ENCODE data around the gene ANO6.
"Not testable (repeated sequence)": the region's sequence is repeated elsewhere in the genome, so short reads cannot be mapped to it uniquely, and the experiment has no call there.

The ANO6 gene

DNA sequence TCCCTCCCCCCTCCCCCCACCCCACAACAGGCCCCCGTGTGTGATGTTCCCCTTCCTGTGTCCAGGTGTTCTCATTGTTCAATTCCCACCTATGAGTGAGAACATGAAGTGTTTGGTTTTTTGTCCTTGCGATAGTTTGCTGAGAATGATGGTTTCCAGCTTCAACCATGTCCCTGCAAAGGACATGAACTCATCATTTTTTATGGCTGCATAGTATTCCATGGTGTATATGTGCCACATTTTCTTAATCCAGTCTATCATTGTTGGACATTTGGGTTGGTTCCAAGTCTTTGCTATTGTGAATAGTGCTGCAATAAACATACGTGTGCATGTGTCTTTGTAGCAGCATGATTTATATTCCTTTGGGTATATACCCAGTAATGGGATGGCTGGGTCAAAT, 101.4 kb downstream of the ANO6 start:
- H3K27ac ChIP-seq (ENCODE audit: low read depth, low read length); H3K4me1 ChIP-seq (ENCODE audit: control insufficient read depth, insufficient read depth, low read length); H3K4me3 ChIP-seq (ENCODE audit: low read depth, low read length); H3K9me3 ChIP-seq (ENCODE audit: control insufficient read depth, insufficient read depth, low read depth, low read length); H3K9ac ChIP-seq (ENCODE audit: low read length); H3K27me3 ChIP-seq (ENCODE audit: control insufficient read depth, insufficient read depth, low read length): not testable (repeated sequence)
- peaks cover 21% of the 10 kb centered on the region for H3K36me3 ChIP-seq (ENCODE audit: control insufficient read depth, insufficient read depth, low read length)

DNA sequence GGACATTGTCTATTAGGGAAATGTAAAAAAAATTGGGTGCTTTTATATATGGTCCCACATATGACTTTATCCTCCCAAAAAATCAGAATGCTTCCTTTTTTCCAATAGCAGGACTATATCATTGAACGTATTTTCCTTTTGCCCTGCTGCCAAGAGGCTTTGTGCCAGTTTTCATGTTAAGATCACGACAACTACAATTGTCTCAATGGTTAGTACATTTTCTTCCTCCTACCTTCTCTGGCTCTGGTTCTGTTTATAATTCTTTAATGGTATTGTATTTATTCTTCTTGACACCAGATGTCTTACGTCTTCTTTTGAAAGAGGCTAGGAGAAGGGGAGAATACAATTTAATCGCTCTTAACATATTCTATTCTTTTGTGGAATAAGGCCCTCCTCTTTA, 106.9 kb downstream of the ANO6 start:
- H3K36me3 ChIP-seq (ENCODE audit: control insufficient read depth, insufficient read depth, low read length), result 0 out of 2 replicates have a peak, but pooled peaks cover 2% of the 10 kb centered on the region
- no peak overlapping the region for H3K9ac ChIP-seq (ENCODE audit: low read length)
- no peaks in the 10 kb centered on the region for H3K9me3 ChIP-seq (ENCODE audit: control insufficient read depth, insufficient read depth, low read depth, low read length)
- H3K4me1 ChIP-seq (ENCODE audit: control insufficient read depth, insufficient read depth, low read length), result peaks cover 1% of the 10 kb centered on the region; the same call in 1 of the 2 replicates
- no peak overlapping the region for H3K27ac ChIP-seq (ENCODE audit: low read depth, low read length)
- no peak overlapping the region for H3K4me3 ChIP-seq (ENCODE audit: low read depth, low read length)
- no peaks in the 10 kb centered on the region for H3K27me3 ChIP-seq (ENCODE audit: control insufficient read depth, insufficient read depth, low read length)

DNA sequence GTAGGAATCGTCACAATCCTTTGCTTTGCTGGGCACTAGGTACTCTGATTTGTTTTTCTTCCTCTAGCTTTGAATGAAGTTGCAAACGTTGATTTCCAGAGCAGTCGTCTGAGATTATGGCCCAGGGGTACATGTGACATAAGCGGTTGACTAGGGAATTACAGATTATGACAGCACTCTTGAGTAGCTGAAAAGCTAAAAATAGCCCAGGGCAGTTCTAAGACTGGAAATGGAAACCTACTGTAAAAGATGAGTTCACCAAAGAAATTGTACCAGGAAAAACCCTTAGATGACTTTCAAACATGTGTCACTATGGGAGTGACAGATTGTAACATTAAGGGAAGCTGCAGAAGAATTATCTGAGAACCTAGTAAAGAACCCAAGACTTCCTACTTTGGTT, 108.5 kb downstream of the ANO6 start:
- H3K36me3 ChIP-seq (ENCODE audit: control insufficient read depth, insufficient read depth, low read length), result 0 out of 2 replicates have a peak, but pooled peaks cover 2% of the 10 kb centered on the region
- no peaks in the 10 kb centered on the region for H3K9me3 ChIP-seq (ENCODE audit: control insufficient read depth, insufficient read depth, low read depth, low read length)
- H3K4me3 ChIP-seq (ENCODE audit: low read depth, low read length), result no peak overlapping the region
- no peak overlapping the region for H3K27ac ChIP-seq (ENCODE audit: low read depth, low read length)
- H3K4me1 ChIP-seq (ENCODE audit: control insufficient read depth, insufficient read depth, low read length), result peaks cover 5% of the 10 kb centered on the region; the same call in 1 of the 2 replicates
- H3K27me3 ChIP-seq (ENCODE audit: control insufficient read depth, insufficient read depth, low read length), result no peaks in the 10 kb centered on the region
- H3K9ac ChIP-seq (ENCODE audit: low read length), result no peak overlapping the region

DNA sequence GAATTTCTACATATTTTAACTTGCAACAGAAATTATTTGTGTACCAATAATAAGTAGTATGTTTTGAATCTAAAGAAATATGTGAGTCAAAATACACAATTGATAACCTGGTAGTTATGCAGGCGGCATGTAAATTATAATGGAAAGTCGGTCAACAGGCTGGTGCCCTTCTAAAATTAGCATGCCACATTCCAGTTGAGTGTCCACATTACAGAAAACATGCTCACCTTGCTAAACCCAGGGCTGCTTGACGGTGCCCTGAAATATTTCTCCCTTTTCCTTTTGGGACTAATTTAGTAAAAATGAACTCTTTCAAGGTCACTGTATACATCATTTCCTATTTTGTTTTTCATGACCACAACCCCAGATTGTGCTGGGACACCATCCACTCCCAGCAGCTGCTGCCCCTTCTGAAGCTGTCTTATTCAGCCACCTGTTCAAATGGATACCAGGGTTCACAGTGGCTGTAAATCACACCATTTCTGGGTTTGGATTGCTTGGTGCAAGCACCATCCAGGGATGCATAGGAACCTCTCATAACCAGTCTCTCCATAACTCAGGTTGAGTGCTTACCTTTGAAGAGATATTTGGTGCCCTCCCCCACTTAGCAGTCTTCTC, 110.6 kb downstream of the ANO6 start:
- no peaks in the 10 kb centered on the region for H3K27me3 ChIP-seq (ENCODE audit: control insufficient read depth, insufficient read depth, low read length)
- no peak overlapping the region for H3K9ac ChIP-seq (ENCODE audit: low read length)
- no peaks in the 10 kb centered on the region for H3K9me3 ChIP-seq (ENCODE audit: control insufficient read depth, insufficient read depth, low read depth, low read length)
- H3K27ac ChIP-seq (ENCODE audit: low read depth, low read length), result no peak overlapping the region
- H3K36me3 ChIP-seq (ENCODE audit: control insufficient read depth, insufficient read depth, low read length), result 0 out of 2 replicates have a peak, but pooled peaks cover 2% of the 10 kb centered on the region
- H3K4me1 ChIP-seq (ENCODE audit: control insufficient read depth, insufficient read depth, low read length), result peaks cover 5% of the 10 kb centered on the region; the same call in 1 of the 2 replicates
- H3K4me3 ChIP-seq (ENCODE audit: low read depth, low read length), result no peak overlapping the region

DNA sequence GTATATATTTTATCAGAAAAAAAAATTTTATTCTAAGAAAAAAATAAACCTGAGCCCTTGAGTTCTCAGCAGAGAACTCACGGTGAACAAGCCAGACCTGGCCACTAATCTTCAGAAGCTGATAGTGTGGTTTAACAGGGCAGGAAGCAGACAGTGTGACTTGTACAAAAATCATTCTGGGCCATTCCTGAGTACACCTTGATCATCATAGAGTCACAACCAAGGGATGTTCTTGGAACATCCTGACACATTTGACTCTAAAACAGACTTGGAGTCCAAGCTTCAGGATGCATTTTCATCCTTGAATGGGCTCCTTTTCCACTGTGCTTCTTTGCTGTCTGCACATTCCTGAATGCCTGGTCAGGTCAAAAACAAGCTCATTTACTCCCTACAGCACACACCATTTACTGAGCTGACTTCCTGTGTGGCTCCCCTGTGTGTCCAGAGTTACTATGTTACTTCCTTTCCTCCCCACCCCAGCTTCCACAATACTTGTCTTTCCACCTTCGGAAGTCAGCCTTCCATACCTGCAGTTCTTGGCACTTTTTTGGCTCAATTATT, 112.0 kb downstream of the ANO6 start:
- Histone ChIP-seq H3K27me3 (ENCODE audit: control insufficient read depth, insufficient read depth, low read length) (no peaks in the 10 kb centered on the region), H3K4me3 (ENCODE audit: low read depth, low read length) (no peak overlapping the region), H3K27ac (ENCODE audit: low read depth, low read length) (no peak overlapping the region), H3K36me3 (ENCODE audit: control insufficient read depth, insufficient read depth, low read length) (peaks cover 13% of the 10 kb centered on the region; the same call in 1 of the 2 replicates), H3K4me1 (ENCODE audit: control insufficient read depth, insufficient read depth, low read length) (peaks cover 5% of the 10 kb centered on the region; the same call in 1 of the 2 replicates), H3K9ac (ENCODE audit: low read length) (no peak overlapping the region), H3K9me3 (ENCODE audit: control insufficient read depth, insufficient read depth, low read depth, low read length) (no peaks in the 10 kb centered on the region)

DNA sequence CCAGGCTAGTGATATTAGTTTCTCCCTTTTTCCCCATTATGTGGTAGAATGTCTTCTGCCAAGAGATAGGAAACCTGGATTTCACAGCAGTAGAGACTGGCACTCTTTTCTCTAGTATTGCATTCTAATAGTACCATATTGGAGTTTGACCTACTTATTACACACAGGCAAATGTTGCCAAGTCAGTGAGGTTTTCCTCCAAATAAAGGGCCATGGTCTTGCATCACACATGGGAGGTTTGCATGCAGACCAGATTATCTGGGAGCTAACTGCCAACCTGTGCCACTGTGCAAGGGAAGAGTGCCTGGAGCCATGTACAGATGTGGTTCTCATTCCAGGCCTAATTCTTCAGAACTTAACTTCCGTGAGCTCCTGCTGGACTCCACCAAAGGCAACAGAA, 113.3 kb downstream of the ANO6 start:
- no peak overlapping the region for H3K9ac ChIP-seq (ENCODE audit: low read length)
- H3K27me3 ChIP-seq (ENCODE audit: control insufficient read depth, insufficient read depth, low read length), result no peaks in the 10 kb centered on the region
- H3K36me3 ChIP-seq (ENCODE audit: control insufficient read depth, insufficient read depth, low read length), result peaks cover 11% of the 10 kb centered on the region; the same call in 1 of the 2 replicates
- no peaks in the 10 kb centered on the region for H3K9me3 ChIP-seq (ENCODE audit: control insufficient read depth, insufficient read depth, low read depth, low read length)
- H3K27ac ChIP-seq (ENCODE audit: low read depth, low read length), result no peak overlapping the region
- H3K4me1 ChIP-seq (ENCODE audit: control insufficient read depth, insufficient read depth, low read length), result peaks cover 5% of the 10 kb centered on the region; the same call in 1 of the 2 replicates
- H3K4me3 ChIP-seq (ENCODE audit: low read depth, low read length), result no peak overlapping the region

DNA sequence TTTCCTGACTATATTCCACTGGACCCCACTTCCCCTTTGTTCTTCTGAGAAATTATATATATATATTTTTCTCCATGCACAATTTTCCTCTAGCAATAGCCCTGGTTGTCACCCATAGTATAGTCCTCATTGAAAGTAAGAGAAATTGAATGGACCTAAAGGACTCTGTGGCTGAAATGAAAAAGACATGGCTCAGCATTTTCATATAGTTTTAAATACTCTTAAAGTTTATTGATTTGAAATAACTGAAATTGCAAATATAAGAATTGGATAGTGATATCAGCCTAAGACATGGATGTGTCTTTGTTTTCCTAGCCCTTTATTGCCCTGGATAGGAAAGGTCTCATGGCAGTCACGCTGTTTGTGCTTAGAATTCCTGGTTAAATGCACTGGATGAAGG, 113.8 kb downstream of the ANO6 start:
- Histone ChIP-seq H3K9ac (ENCODE audit: low read length) (no peak overlapping the region), H3K9me3 (ENCODE audit: control insufficient read depth, insufficient read depth, low read depth, low read length) (no peaks in the 10 kb centered on the region), H3K4me1 (ENCODE audit: control insufficient read depth, insufficient read depth, low read length) (peaks cover 5% of the 10 kb centered on the region; the same call in 1 of the 2 replicates), H3K27ac (ENCODE audit: low read depth, low read length) (no peak overlapping the region), H3K27me3 (ENCODE audit: control insufficient read depth, insufficient read depth, low read length) (no peaks in the 10 kb centered on the region), H3K4me3 (ENCODE audit: low read depth, low read length) (no peak overlapping the region), H3K36me3 (ENCODE audit: control insufficient read depth, insufficient read depth, low read length) (peaks cover 11% of the 10 kb centered on the region; the same call in 1 of the 2 replicates)

DNA sequence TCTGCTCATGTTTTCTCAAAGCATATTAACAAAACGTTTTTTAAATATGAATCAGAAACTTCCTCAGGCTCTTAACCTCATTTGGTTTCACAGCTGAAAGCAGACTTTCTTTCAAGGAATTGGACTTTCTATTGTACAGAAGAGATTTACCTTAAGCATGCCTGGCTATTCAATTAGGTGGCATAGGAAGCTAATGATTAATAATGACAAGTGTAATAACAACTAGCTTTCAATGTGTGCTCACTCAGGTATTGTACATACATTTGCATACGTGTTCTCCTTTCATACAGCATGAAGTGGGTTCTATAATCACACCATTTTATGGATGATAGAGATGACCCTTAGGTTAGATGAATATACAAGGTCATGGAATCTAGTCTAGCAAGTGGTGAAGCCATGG, 115.7 kb downstream of the ANO6 start:
- H3K9me3 ChIP-seq (ENCODE audit: control insufficient read depth, insufficient read depth, low read depth, low read length), result no peaks in the 10 kb centered on the region
- peaks cover 5% of the 10 kb centered on the region; the same call in 1 of the 2 replicates for H3K4me1 ChIP-seq (ENCODE audit: control insufficient read depth, insufficient read depth, low read length)
- H3K4me3 ChIP-seq (ENCODE audit: low read depth, low read length), result no peak overlapping the region
- H3K27ac ChIP-seq (ENCODE audit: low read depth, low read length), result no peak overlapping the region
- H3K27me3 ChIP-seq (ENCODE audit: control insufficient read depth, insufficient read depth, low read length), result no peaks in the 10 kb centered on the region
- no peak overlapping the region for H3K9ac ChIP-seq (ENCODE audit: low read length)
- H3K36me3 ChIP-seq (ENCODE audit: control insufficient read depth, insufficient read depth, low read length), result peaks cover 11% of the 10 kb centered on the region; the same call in 1 of the 2 replicates

DNA sequence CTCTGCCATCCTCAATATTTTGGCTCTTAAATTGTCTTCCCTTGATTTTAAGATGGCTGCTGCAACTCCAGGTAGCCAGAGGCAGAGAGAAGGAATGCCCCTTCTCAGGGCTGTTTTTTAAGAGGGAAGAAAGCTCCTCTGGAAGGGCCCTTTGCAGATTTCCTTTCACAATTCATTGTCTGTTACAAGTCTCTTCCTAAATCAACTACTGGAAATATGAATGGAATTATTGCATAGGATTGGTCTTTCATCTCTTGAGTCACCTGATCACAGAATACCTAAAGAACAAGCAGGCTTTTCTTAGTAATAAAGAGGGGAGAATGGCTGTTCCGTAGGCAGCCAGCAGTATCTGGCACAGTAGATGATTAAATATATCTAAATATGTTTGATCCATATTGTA, 118.5 kb downstream of the ANO6 start:
- Histone ChIP-seq H3K9ac (ENCODE audit: low read length) (no peak overlapping the region), H3K4me1 (ENCODE audit: control insufficient read depth, insufficient read depth, low read length) (peaks cover 3% of the 10 kb centered on the region; the same call in 1 of the 2 replicates), H3K27me3 (ENCODE audit: control insufficient read depth, insufficient read depth, low read length) (no peaks in the 10 kb centered on the region), H3K4me3 (ENCODE audit: low read depth, low read length) (no peak overlapping the region), H3K27ac (ENCODE audit: low read depth, low read length) (no peak overlapping the region), H3K9me3 (ENCODE audit: control insufficient read depth, insufficient read depth, low read depth, low read length) (no peaks in the 10 kb centered on the region), H3K36me3 (ENCODE audit: control insufficient read depth, insufficient read depth, low read length) (peaks cover 11% of the 10 kb centered on the region; the same call in 1 of the 2 replicates)

DNA sequence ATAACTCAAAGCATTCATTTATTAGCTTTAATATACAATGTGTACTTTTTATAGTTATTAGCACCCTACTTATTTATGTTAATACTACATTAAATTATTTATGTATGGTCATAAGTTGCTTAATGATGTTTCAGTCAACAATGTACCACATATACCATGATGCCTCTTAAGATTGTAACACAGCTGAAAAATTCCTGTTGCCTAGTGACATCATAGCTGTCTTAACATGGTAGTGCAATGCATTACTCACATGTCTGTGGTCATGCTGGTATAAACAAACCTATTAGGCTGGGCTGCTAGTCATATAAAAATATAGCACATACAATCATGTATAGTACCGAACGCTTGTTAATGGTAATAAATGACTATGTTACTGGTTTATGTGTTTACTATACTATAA, 120.4 kb downstream of the ANO6 start:
- H3K4me3 ChIP-seq (ENCODE audit: low read depth, low read length), result no peak overlapping the region
- no peaks in the 10 kb centered on the region for H3K9me3 ChIP-seq (ENCODE audit: control insufficient read depth, insufficient read depth, low read depth, low read length)
- no peak overlapping the region for H3K27ac ChIP-seq (ENCODE audit: low read depth, low read length)
- H3K4me1 ChIP-seq (ENCODE audit: control insufficient read depth, insufficient read depth, low read length), result peaks cover 3% of the 10 kb centered on the region; the same call in 1 of the 2 replicates
- H3K27me3 ChIP-seq (ENCODE audit: control insufficient read depth, insufficient read depth, low read length), result no peaks in the 10 kb centered on the region
- H3K36me3 ChIP-seq (ENCODE audit: control insufficient read depth, insufficient read depth, low read length), result peaks cover 11% of the 10 kb centered on the region; the same call in 1 of the 2 replicates
- no peak overlapping the region for H3K9ac ChIP-seq (ENCODE audit: low read length)

DNA sequence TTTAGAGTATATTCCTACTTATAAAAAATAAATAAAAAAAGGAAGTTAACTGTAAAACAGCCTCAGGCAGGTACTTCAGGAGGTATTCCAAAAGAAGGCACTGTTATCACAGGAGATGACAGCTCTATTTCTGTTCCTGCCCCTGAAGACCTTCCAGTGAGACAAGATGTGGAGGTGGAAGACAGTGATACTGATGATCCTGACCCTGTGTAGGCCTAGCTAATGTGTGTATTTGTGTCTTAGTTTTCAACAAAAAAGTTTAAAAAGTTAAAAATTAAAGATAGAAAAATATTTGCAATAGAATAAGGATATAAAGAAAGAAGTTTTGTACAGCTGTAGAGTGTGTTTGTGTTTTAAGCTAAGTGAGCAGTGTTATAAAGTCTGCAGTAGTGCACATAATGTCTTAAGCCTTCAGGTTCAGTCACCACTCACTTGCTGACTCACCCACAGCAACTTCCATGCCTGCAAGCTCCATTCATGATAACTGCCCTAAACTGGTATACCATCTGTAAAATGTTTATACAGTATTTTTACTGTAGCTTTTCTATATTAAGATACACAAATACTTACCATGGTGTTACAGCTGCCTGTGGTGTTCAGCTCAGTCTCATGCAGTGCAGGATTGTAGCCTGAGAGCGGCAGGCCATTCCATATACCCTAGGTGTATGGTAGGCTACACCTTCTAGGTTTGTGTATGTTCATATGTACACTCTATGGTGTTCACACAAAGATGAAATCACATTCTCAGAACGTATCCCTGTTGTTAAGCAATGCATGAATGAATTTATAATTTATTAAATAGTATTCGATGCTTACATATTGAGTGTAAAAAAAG, 121.1 kb downstream of the ANO6 start:
- no peaks in the 10 kb centered on the region for H3K9me3 ChIP-seq (ENCODE audit: control insufficient read depth, insufficient read depth, low read depth, low read length)
- no peak overlapping the region for H3K9ac ChIP-seq (ENCODE audit: low read length)
- peaks cover 5% of the 10 kb centered on the region; the same call in 1 of the 2 replicates for H3K36me3 ChIP-seq (ENCODE audit: control insufficient read depth, insufficient read depth, low read length)

More for the DNA sequence above, 121.1 kb downstream of the ANO6 start:
- Histone ChIP-seq H3K27me3 (ENCODE audit: control insufficient read depth, insufficient read depth, low read length) (no peaks in the 10 kb centered on the region), H3K4me3 (ENCODE audit: low read depth, low read length) (no peak overlapping the region), H3K27ac (ENCODE audit: low read depth, low read length) (no peak overlapping the region), H3K4me1 (ENCODE audit: control insufficient read depth, insufficient read depth, low read length) (peaks cover 3% of the 10 kb centered on the region; the same call in 1 of the 2 replicates)
